Spleen (tissue), 11 donors: ENCODE measurements around the gene ZNF780B. TPM values are rescaled to one million over a fixed set of nuclear protein-coding genes. Genes with fewer than 3 reads are reported as not detected.
A peak's percentile ranks its signal among the peaks of the same experiment; 100 is the strongest.

Experiments
- DNase-seq: peaks from one replicate; pipeline ENCODE4 v3.0.0-alpha.2; 2020
- H3K27ac ChIP-seq, 8 donors: fragments of 200-600 bp; sonication (generic) in 7 of 8; 1 replicate in 4 of 8; 2 replicates in 4 of 8; pipeline versions ENCODE4 v1.5.0 to v1.8.0; 2016 to 2021; ENCODE audit warnings: inconsistent platforms in 4 of 8, mild to moderate bottlenecking in 4 of 8, moderate library complexity in 1 of 8
- H3K27me3 ChIP-seq, 7 donors: fragments of 200-600 bp; sonication (generic) in 6 of 7; replicated peaks in 1 of 7; 1 replicate in 4 of 7; 2 replicates in 3 of 7; pipeline versions ENCODE4 v1.5.0 to v1.8.0; 2016 to 2021; ENCODE audit warnings: inconsistent platforms in 3 of 7, mild to moderate bottlenecking in 1 of 7
- H3K36me3 ChIP-seq, 6 donors: fragments of 200-600 bp; sonication (generic) in 5 of 6; 1 replicate in 4 of 6; 2 replicates in 2 of 6; pipeline versions ENCODE4 v1.5.0 to v1.8.0; 2016 to 2021; ENCODE audit warnings: inconsistent platforms in 2 of 6
- H3K4me1 ChIP-seq, 6 donors: fragments of 200-600 bp; sonication (generic) in 5 of 6; 1 replicate in 3 of 6; 2 replicates in 3 of 6; pipeline versions ENCODE4 v1.5.0 to v1.8.0; 2016 to 2021; ENCODE audit warnings: inconsistent platforms in 3 of 6
- H3K4me3 ChIP-seq, 8 donors: fragments of 200-600 bp; sonication (generic) in 7 of 8; 1 replicate in 4 of 8; 2 replicates in 4 of 8; pipeline versions ENCODE4 v1.5.0 to v1.8.0; 2016 to 2021; ENCODE audit warnings: inconsistent platforms in 4 of 8, mild to moderate bottlenecking in 4 of 8, moderate library complexity in 2 of 8
- H3K9me3 ChIP-seq, 8 donors: fragments of 200-600 bp; sonication (generic) in 7 of 8; 1 replicate in 4 of 8; 2 replicates in 4 of 8; pipeline versions ENCODE4 v1.5.0 to v1.8.0; 2016 to 2021; ENCODE audit warnings: inconsistent platforms in 4 of 8
- POLR2A ChIP-seq, 3 donors: fragments of 450-650 bp; IDR thresholded peaks; one replicate each; pipeline ENCODE4 v1.5.1; 2017; ENCODE audit warnings: antibody characterized with exemption in 3 of 3, mild to moderate bottlenecking in 1 of 3
- POLR2AphosphoS5 ChIP-seq, 3 donors: sonication (generic); formaldehyde crosslinking; IDR thresholded peaks; one replicate each; pipeline ENCODE4 v1.5.1; 2017; ENCODE audit warnings: antibody characterized with exemption in 3 of 3
- WGBS, 5 donors: extraction: QIAGEN DNeasy Blood & Tissue Kit in 3 of 5; methylation state at CpG; one replicate each; pipeline versions ENCODE4 v1.1.5 to v1.1.7; 2013 to 2018; 5-methylcytosine and 5-hydroxymethylcytosine counted together
- intact Hi-C: fragments of 100-400 bp; cut with DNase I; formaldehyde crosslinking; loops from one replicate; pipeline ENCODE4 v1.15.0; 2023; ENCODE audit warnings: low total_unique reads
- polyA plus RNA-seq, 3 donors: library from polyadenylated mRNA; stranded (reverse); fragments of 200-250 nt; gene quantifications; one replicate each; pipeline ENCODE4 v1.2.1, GENCODE V29; 2013
- total RNA-seq, 7 donors: library from RNA; depleted of rRNA in 3 of 7; stranded (reverse); fragments of >200 nt in 3 of 7; fragmentation: NEBNext Ultra II Directional in 4 of 7; extraction: Animal tissue kit (Norgen Biotek cat#: 25700) in 4 of 7; gene quantifications; one replicate each; pipeline versions ENCODE4 v1.1.0 to v1.2.1, GENCODE V29; 2016 to 2021
- TF ChIP-seq, protein P1 (sequence below), 11 experiments: fragments of 200-600 bp in 7 of 11; fragments of 450-650 bp in 4 of 11; sonication (generic) in 4 of 11; IDR thresholded peaks in 8 of 11; conservative IDR thresholded peaks in 3 of 11; 1 replicate in 7 of 11; 2 replicates in 4 of 11; pipeline versions ENCODE4 v1.4.0 to v1.8.0; 2016 to 2021; ENCODE audit warnings: antibody characterized with exemption in 11 of 11, inconsistent platforms in 4 of 11, mild to moderate bottlenecking in 1 of 11
- donor health status: healthy with polysubstance abuse.
- donor health status: DM: no; HTN: no; CAD: no; lungs with moderate emphysema.
- donor health status: DM: no; HTN: no; CAD: no.
- donor health status: Bipolar disorder and iron deficiency.
- donor health status: healthy.
- donor health status: DM: no; HTN: no; CAD: no.
- donor health status: DM: yes; HTN: yes; CAD: no.

Gene ZNF780B
- total and polyA plus RNA-seq, 10 donors = 7.8 to 42.3 (median 29.4) TPM

DNA sequence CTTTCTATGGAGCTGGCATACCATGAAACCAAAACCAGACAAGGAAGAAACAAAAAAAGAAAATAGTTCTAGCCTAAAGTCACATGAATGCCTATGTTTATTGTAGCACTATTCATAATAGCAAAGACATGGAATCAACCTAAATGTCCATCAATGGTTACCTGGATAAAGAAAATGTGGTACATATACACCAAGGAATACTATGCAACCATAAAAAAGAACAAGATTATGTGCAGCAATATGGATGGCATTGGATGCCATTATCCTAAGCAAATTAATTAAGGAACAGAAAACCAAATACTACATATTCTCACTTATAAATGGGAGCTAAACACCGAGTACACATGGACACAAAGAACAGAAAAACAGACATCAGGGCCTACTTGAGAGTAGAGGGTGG is 24.3 kb upstream of the ZNF780B start:
- TF ChIP-seq, protein P1, sequence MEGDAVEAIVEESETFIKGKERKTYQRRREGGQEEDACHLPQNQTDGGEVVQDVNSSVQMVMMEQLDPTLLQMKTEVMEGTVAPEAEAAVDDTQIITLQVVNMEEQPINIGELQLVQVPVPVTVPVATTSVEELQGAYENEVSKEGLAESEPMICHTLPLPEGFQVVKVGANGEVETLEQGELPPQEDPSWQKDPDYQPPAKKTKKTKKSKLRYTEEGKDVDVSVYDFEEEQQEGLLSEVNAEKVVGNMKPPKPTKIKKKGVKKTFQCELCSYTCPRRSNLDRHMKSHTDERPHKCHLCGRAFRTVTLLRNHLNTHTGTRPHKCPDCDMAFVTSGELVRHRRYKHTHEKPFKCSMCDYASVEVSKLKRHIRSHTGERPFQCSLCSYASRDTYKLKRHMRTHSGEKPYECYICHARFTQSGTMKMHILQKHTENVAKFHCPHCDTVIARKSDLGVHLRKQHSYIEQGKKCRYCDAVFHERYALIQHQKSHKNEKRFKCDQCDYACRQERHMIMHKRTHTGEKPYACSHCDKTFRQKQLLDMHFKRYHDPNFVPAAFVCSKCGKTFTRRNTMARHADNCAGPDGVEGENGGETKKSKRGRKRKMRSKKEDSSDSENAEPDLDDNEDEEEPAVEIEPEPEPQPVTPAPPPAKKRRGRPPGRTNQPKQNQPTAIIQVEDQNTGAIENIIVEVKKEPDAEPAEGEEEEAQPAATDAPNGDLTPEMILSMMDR (IDR thresholded peaks at IDR 0.05 in 8 of 11, conservative IDR thresholded peaks at IDR 0.05 in 3 of 11) = no peak
- TF ChIP-seq POLR2A (IDR thresholded peaks at IDR 0.05) (no peak), POLR2AphosphoS5 (IDR thresholded peaks at IDR 0.05) (no peak)
- H3K27me3 ChIP-seq = no peaks in the 10 kb centered on the region
- H3K9me3 ChIP-seq = peaks cover 8 to 56% (median 53%) of the 10 kb centered on the region in 8 donors
- DNase-seq = no peak
- no peak overlapping the region for H3K4me3 ChIP-seq
- intact Hi-C loops = no loop called here
- 95 to 100% (median 97%) methylated on average over 1 of the region's 1 CpG for WGBS, 5 donors
- H3K4me1 ChIP-seq = peaks cover 0 to 37% (median under 1%) of the 10 kb centered on the region in 6 donors
- H3K36me3 ChIP-seq = peaks cover 30 to 100% (median 88%) of the 10 kb centered on the region in 6 donors
- peak overlapping the region in 1 of 8 donors; percentile 83 for H3K27ac ChIP-seq

DNA sequence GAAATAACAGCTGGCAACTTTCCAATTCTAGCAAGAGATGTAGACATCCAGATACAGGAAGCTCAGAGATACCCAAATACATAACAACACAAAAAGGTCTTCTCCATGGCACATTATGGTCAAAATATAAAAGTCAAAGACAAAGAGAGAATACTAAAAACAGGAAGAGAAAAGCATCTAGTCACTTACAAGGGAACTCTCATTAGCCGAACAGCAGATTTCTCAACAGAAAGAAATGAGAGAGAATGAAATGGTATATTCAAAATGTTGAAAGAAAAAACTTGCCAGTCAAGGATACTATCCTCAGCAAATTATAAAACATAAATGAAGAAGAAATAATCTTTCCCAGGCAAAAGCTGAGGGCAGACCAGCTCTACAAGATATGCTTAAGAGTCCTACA is 22.3 kb upstream of the ZNF780B start:
- Histone ChIP-seq H3K4me3 (no peak overlapping the region), H3K36me3 (peaks cover 42 to 100% (median 99%) of the 10 kb centered on the region in 6 donors), H3K9me3 (peaks cover 20 to 75% (median 72%) of the 10 kb centered on the region in 8 donors), H3K27ac (peak overlapping the region in 1 of 8 donors; percentile 53), H3K4me1 (peaks cover 0 to 22% (median 0%) of the 10 kb centered on the region in 6 donors), H3K27me3 (no peaks in the 10 kb centered on the region)
- DNase-seq = no peak
- intact Hi-C loops = no loop called here
- WGBS, 5 donors = 60 to 85% (median 74%) methylated on average over 1 of the region's 1 CpG
- TF ChIP-seq POLR2A (IDR thresholded peaks at IDR 0.05) (no peak), POLR2AphosphoS5 (IDR thresholded peaks at IDR 0.05) (no peak)
- TF ChIP-seq, protein P1 (IDR thresholded peaks at IDR 0.05 in 8 of 11, conservative IDR thresholded peaks at IDR 0.05 in 3 of 11) = no peak

DNA sequence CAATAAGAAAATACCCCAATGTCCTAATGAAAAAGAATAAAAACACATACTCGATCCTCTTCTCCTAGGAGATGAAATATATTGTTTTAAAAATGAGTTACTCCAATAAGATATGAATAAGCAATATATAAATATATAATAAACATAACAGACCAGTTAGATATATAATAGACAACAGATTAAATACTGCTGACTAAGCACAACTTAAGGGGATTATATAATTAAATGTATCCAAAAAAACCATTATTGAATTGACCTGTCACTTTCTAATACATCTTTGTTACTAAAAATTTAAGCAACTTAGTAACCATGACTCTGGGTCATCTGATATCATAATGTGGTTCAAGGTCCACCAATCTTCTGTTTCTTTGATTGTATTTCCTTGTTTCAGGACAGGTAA is 14.0 kb upstream of the ZNF780B start:
- intact Hi-C loops = no loop called here
- no peak overlapping the region for H3K4me3 ChIP-seq
- 87 to 97% (median 97%) methylated on average over 1 of the region's 1 CpG for WGBS, 5 donors

DNA sequence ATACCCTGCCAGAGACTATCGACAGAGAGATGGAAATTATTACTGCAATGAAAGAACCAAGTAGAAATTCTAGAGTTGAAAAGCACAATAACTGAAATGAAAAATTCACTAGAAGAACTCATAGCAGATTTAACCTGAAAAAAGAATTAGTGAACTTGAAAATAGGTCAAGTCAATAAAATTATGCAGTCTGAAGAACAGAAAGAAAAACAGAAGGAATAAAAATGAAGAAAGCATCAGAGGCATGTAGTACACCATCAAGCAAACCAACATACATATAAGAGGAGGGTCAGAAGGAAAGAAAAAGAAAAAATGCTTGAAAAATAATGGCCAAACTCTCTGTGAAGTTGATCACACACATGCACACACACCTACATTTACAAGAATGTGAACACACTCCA is 3.6 kb upstream of the ZNF780B start:
- H3K4me1 ChIP-seq = peaks cover 9 to 21% (median 16%) of the 10 kb centered on the region in 6 donors
- H3K9me3 ChIP-seq = peaks cover 0 to 66% (median 58%) of the 10 kb centered on the region in 8 donors
- no peak for DNase-seq
- intact Hi-C loops = loop anchor here (5.0 kb wide), 1 partner anchor 152 kb away; no protein-coding TSS in a partner anchor
- TF ChIP-seq, protein P1 (IDR thresholded peaks at IDR 0.05 in 8 of 11, conservative IDR thresholded peaks at IDR 0.05 in 3 of 11) = no peak
- no peak for TF ChIP-seq POLR2AphosphoS5 (IDR thresholded peaks at IDR 0.05)
- TF ChIP-seq POLR2A (IDR thresholded peaks at IDR 0.05) = no peak
- H3K4me3 ChIP-seq = no peak overlapping the region
- H3K27me3 ChIP-seq = no peaks in the 10 kb centered on the region
- H3K27ac ChIP-seq = no peak overlapping the region
- H3K36me3 ChIP-seq = no peaks in the 10 kb centered on the region
- WGBS, 5 donors = 83 to 100% (median 93%) methylated on average over 1 of the region's 1 CpG

More for the DNA sequence above, 14.0 kb upstream of the ZNF780B start:
- Histone ChIP-seq H3K27ac (no peak overlapping the region), H3K4me1 (no peaks in the 10 kb centered on the region), H3K36me3 (peaks cover 10 to 27% (median 22%) of the 10 kb centered on the region in 6 donors), H3K9me3 (peaks cover 10 to 67% (median 38%) of the 10 kb centered on the region in 8 donors), H3K27me3 (no peaks in the 10 kb centered on the region)
- no peak for DNase-seq
- TF ChIP-seq POLR2AphosphoS5 (IDR thresholded peaks at IDR 0.05) (no peak), POLR2A (IDR thresholded peaks at IDR 0.05) (no peak)
- TF ChIP-seq, protein P1 (IDR thresholded peaks at IDR 0.05 in 8 of 11, conservative IDR thresholded peaks at IDR 0.05 in 3 of 11) = no peak
